HUES64 (cell line): ENCODE results near the gene KBTBD6.
"Not testable (repeated sequence)": the region's sequence is repeated elsewhere in the genome, so short reads cannot be mapped to it uniquely, and the experiment has no call there.

Source experiments
- H3K27ac ChIP-seq: 2 replicates; pipeline ENCODE4 v1.7.0; 2013; ENCODE audit warnings: low read depth, low read length, inconsistent platforms
- H3K27me3 ChIP-seq: 2 replicates; pipeline ENCODE4 v1.6.1; 2013; ENCODE audit warnings: mild to moderate bottlenecking, low read length; ENCODE audit not compliant: insufficient read depth
- H3K36me3 ChIP-seq: 2 replicates; pipeline ENCODE4 v1.6.1; 2013; ENCODE audit warnings: mild to moderate bottlenecking, low read length; ENCODE audit not compliant: insufficient read depth
- H3K4me1 ChIP-seq: 2 replicates; pipeline ENCODE4 v1.6.1; 2013; ENCODE audit warnings: mild to moderate bottlenecking, low read length, moderate library complexity; ENCODE audit not compliant: insufficient read depth
- H3K4me3 ChIP-seq: 2 replicates; pipeline ENCODE4 v1.5.1; 2013; ENCODE audit warnings: mild to moderate bottlenecking, low read length, moderate library complexity
- H3K9ac ChIP-seq: 2 replicates; pipeline ENCODE4 v1.6.1; 2013; ENCODE audit warnings: mild to moderate bottlenecking, low read depth, low read length
- H3K9me3 ChIP-seq: 2 replicates; pipeline ENCODE4 v1.6.1; 2013; ENCODE audit warnings: low read depth, low read length; ENCODE audit not compliant: insufficient read depth
- WGBS: fragments of 150-250, 120-280 bp; methylation state at CpG from one replicate; pipeline ENCODE4 v1.1.7; 2013; ENCODE audit warnings: missing lambda C conversion rate; 5-methylcytosine and 5-hydroxymethylcytosine counted together

KBTBD6 gene

GRCh38 chr13:41131660-41132511 is 716 bp downstream of the KBTBD6 start:
- H3K27ac ChIP-seq, H3K9me3 ChIP-seq, H3K27me3 ChIP-seq: not testable (repeated sequence)
- Histone ChIP-seq H3K36me3 (peaks cover 11% of the 10 kb centered on the region; the same call in 1 of the 2 replicates), H3K9ac (peak overlapping the region; percentile 84), H3K4me1 (peaks cover 16% of the 10 kb centered on the region; the same call in 1 of the 2 replicates), H3K4me3 (peak overlapping the region; percentile 74)
- WGBS, result 44% methylated on average over 48 of the region's 48 CpGs

DNA sequence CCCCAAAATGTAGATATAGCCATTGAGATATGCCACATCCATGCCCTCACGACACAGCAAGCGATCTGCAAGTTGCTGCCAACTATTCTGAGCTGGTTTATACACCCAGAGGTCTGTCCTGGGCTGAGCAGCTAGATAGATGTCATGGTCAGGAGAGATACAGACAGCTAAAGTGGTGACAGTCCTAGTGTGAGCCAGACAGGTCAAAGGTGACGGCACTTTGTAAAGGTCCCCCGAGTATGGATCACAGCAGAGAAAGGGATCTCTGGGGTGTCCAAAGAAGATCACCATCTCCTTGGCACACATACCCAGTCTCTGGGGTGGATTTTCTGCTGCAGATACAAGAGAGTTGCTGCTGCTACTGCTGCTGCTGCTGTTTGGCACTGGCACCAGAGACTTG is 1.4 kb downstream of the KBTBD6 start:
- Histone ChIP-seq H3K4me3 (peak overlapping the region; percentile 29), H3K4me1 (peaks cover 16% of the 10 kb centered on the region; the same call in 1 of the 2 replicates), H3K36me3 (peaks cover 11% of the 10 kb centered on the region; the same call in 1 of the 2 replicates)
- WGBS, result 96% methylated on average over 4 of the region's 4 CpGs
- H3K27ac ChIP-seq, H3K9me3 ChIP-seq, H3K27me3 ChIP-seq, H3K9ac ChIP-seq: not testable (repeated sequence)

DNA sequence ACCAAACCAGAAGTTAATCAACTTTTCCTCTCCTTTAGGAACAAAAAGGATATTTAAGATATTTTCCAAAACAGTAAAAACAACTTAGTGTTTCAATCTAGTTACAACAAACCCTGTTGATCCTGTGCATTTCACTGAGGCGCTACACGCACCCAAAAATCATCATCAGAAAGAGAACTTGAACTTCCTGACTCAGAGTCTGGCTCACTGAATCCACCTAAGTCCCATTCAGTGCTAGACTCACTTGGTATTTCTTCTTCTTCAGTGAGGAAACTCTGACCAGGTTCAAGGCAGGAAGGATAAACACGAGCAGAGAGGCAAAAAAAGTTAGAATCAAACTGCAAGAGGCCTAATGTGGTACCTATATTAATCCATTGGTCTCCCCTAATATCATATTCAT is 2.2 kb downstream of the KBTBD6 start:
- no peaks in the 10 kb centered on the region for H3K9me3 ChIP-seq
- no peaks in the 10 kb centered on the region for H3K27me3 ChIP-seq
- peak overlapping the region; percentile 29 for H3K4me3 ChIP-seq
- H3K36me3 ChIP-seq, result peaks cover 11% of the 10 kb centered on the region; the same call in 1 of the 2 replicates
- H3K27ac ChIP-seq, result no peak overlapping the region
- peak overlapping the region; percentile 21; the same call in 1 of the 2 replicates for H3K9ac ChIP-seq
- H3K4me1 ChIP-seq, result peaks cover 16% of the 10 kb centered on the region; the same call in 1 of the 2 replicates
- 97% methylated on average over 3 of the region's 3 CpGs for WGBS

- peaks cover 16% of the 10 kb centered on the region; the same call in 1 of the 2 replicates for H3K4me1 ChIP-seq
- no peaks in the 10 kb centered on the region for H3K9me3 ChIP-seq
- H3K36me3 ChIP-seq, result peaks cover 11% of the 10 kb centered on the region; the same call in 1 of the 2 replicates
- no peaks in the 10 kb centered on the region for H3K27me3 ChIP-seq
- 100% methylated on average over 3 of the region's 3 CpGs for WGBS
- no peak overlapping the region for H3K27ac ChIP-seq
- no peak overlapping the region for H3K9ac ChIP-seq
- no peak overlapping the region for H3K4me3 ChIP-seq
Observed at GRCh38 chr13:41127701-41128100, 4.9 kb downstream of the KBTBD6 start.

GRCh38 chr13:41122838-41123237 is 9.8 kb downstream of the KBTBD6 start:
- Histone ChIP-seq H3K27me3 (no peaks in the 10 kb centered on the region), H3K27ac (no peak overlapping the region), H3K9ac (no peak overlapping the region), H3K4me1 (no peaks in the 10 kb centered on the region), H3K4me3 (no peak overlapping the region), H3K9me3 (no peaks in the 10 kb centered on the region), H3K36me3 (no peaks in the 10 kb centered on the region)
- 93% methylated on average over 2 of the region's 2 CpGs for WGBS

- no peak overlapping the region for H3K9ac ChIP-seq
- H3K27me3 ChIP-seq, result no peaks in the 10 kb centered on the region
- H3K27ac ChIP-seq, result no peak overlapping the region
- H3K9me3 ChIP-seq, result no peaks in the 10 kb centered on the region
- no peak overlapping the region for H3K4me3 ChIP-seq
- 92% methylated on average over 4 of the region's 4 CpGs for WGBS
- H3K4me1 ChIP-seq, result no peaks in the 10 kb centered on the region
- H3K36me3 ChIP-seq, result no peaks in the 10 kb centered on the region
Observed at GRCh38 chr13:41117869-41118268, 14.7 kb downstream of the KBTBD6 start.

DNA sequence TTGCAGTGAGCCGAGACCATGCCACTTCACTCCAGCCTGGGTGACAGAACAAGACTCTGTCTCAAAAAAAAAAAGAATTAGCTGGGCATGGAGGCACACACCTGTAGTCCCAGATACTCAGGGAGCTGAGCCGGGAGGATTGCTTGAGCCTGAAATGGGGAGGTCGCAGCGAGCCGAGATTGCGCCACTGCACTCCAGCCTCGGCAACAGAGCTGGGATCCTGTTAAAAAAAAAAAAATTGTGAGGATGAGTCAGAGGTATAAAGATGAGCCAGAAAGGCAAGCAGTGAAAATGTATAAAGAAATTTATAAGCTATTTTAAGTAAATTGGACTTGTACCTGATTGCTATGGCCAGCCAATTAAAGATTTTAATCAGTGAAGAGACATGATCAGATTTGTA is 21.1 kb downstream of the KBTBD6 start:
- Histone ChIP-seq H3K27me3 (no peaks in the 10 kb centered on the region), H3K36me3 (no peaks in the 10 kb centered on the region), H3K4me3 (no peak overlapping the region), H3K9ac (no peak overlapping the region), H3K27ac (no peak overlapping the region), H3K4me1 (no peaks in the 10 kb centered on the region), H3K9me3 (peaks cover 2% of the 10 kb centered on the region; the same call in 1 of the 2 replicates)
- 97% methylated on average over 7 of the region's 7 CpGs for WGBS

GRCh38 chr13:41107584-41108014 is 25.0 kb downstream of the KBTBD6 start:
- 83% methylated on average over 7 of the region's 7 CpGs for WGBS
- no peak overlapping the region for H3K27ac ChIP-seq
- no peak overlapping the region for H3K4me3 ChIP-seq

GRCh38 chr13:41107104-41107571 is 25.5 kb downstream of the KBTBD6 start:
- no peak overlapping the region for H3K4me3 ChIP-seq
- H3K4me1 ChIP-seq, result no peaks in the 10 kb centered on the region
- H3K9ac ChIP-seq, result no peak overlapping the region
- no peaks in the 10 kb centered on the region for H3K36me3 ChIP-seq
- peaks cover 2% of the 10 kb centered on the region; the same call in 1 of the 2 replicates for H3K9me3 ChIP-seq
- no peaks in the 10 kb centered on the region for H3K27me3 ChIP-seq
- WGBS, result 91% methylated on average over 14 of the region's 15 CpGs
- no peak overlapping the region for H3K27ac ChIP-seq

More at GRCh38 chr13:41107584-41108014, 25.0 kb downstream of the KBTBD6 start:
- Histone ChIP-seq H3K36me3 (no peaks in the 10 kb centered on the region), H3K27me3 (no peaks in the 10 kb centered on the region), H3K4me1 (no peaks in the 10 kb centered on the region), H3K9ac (no peak overlapping the region), H3K9me3 (peaks cover 2% of the 10 kb centered on the region; the same call in 1 of the 2 replicates)

- Histone ChIP-seq H3K4me3 (no peak overlapping the region), H3K27ac (no peak overlapping the region), H3K36me3 (no peaks in the 10 kb centered on the region), H3K9ac (no peak overlapping the region), H3K9me3 (no peaks in the 10 kb centered on the region), H3K27me3 (no peaks in the 10 kb centered on the region), H3K4me1 (0 out of 2 replicates have a peak, but pooled peaks cover 3% of the 10 kb centered on the region)
Observed at GRCh38 chr13:41099986-41100385, 32.6 kb downstream of the KBTBD6 start.

GRCh38 chr13:41098761-41099160 is 33.8 kb downstream of the KBTBD6 start:
- Histone ChIP-seq H3K4me3 (no peak overlapping the region), H3K27me3 (no peaks in the 10 kb centered on the region), H3K9me3 (no peaks in the 10 kb centered on the region), H3K36me3 (no peaks in the 10 kb centered on the region), H3K27ac (no peak overlapping the region), H3K9ac (no peak overlapping the region), H3K4me1 (0 out of 2 replicates have a peak, but pooled peaks cover 3% of the 10 kb centered on the region)
- 90% methylated on average over 1 of the region's 1 CpG for WGBS
